Smooth muscle cell (in vitro differentiated cells): ENCODE data around the gene TSPAN5. TPM values are rescaled to one million over a fixed set of nuclear protein-coding genes. Genes with fewer than 3 reads are reported as not detected.

Source experiments
- DNase-seq: peaks from one replicate; lab custom pipeline; 2025; ENCODE audit not compliant: unreplicated experiment; lab: John Stamatoyannopoulos, UW
- H2AFZ ChIP-seq: fragments of 200-600 bp; sonication (generic); 2 replicates; pipeline ENCODE4 v1.6.0; 2016; ENCODE audit warnings: antibody characterized with exemption, low read depth, mild to moderate bottlenecking
- H3F3A ChIP-seq: fragments of 200-600 bp; sonication (generic); 2 replicates; pipeline ENCODE4 v1.6.0; 2017; ENCODE audit warnings: antibody characterized with exemption, low read depth
- H3K27ac ChIP-seq: fragments of 200-600 bp; sonication (generic); 2 replicates; pipeline ENCODE4 v1.5.1; 2016; ENCODE audit warnings: low read depth, mild to moderate bottlenecking
- H3K27me3 ChIP-seq: fragments of 200-600 bp; sonication (generic); 2 replicates; pipeline ENCODE4 v1.6.1; 2016; ENCODE audit warnings: low read depth, mild to moderate bottlenecking
- H3K36me3 ChIP-seq: fragments of 200-600 bp; sonication (generic); 2 replicates; pipeline ENCODE4 v1.5.1; 2016; ENCODE audit warnings: low read depth
- H3K4me1 ChIP-seq: fragments of 200-600 bp; sonication (generic); 2 replicates; pipeline ENCODE4 v1.5.1; 2016; ENCODE audit warnings: low read depth
- H3K4me2 ChIP-seq: fragments of 200-600 bp; sonication (generic); 2 replicates; pipeline ENCODE4 v1.6.0; 2016; ENCODE audit warnings: mild to moderate bottlenecking
- H3K4me3 ChIP-seq: fragments of 200-600 bp; sonication (generic); 2 replicates; pipeline ENCODE4 v1.5.1; 2016; ENCODE audit warnings: mild to moderate bottlenecking
- H3K79me2 ChIP-seq: fragments of 200-600 bp; sonication (generic); 2 replicates; pipeline ENCODE4 v1.6.0; 2016; ENCODE audit warnings: low read depth, mild to moderate bottlenecking
- H3K9ac ChIP-seq: fragments of 200-600 bp; sonication (generic); 2 replicates; pipeline ENCODE4 v1.6.0; 2016; ENCODE audit warnings: low read depth
- H3K9me3 ChIP-seq: fragments of 200-600 bp; sonication (generic); replicated peaks from 2 replicates; pipeline ENCODE4 v1.5.1; 2016; ENCODE audit warnings: low read depth
- H4K20me1 ChIP-seq: fragments of 200-600 bp; sonication (generic); 2 replicates; pipeline ENCODE4 v1.6.0; 2016; ENCODE audit warnings: low read depth
- CTCF ChIP-seq: fragments of 200-600 bp; sonication (generic); IDR thresholded peaks from 2 replicates; pipeline ENCODE4 v1.5.1; 2017; ENCODE audit warnings: borderline replicate concordance, mild to moderate bottlenecking, antibody characterized with exemption; ENCODE audit not compliant: insufficient read depth, poor library complexity, severe bottlenecking
- WGBS: methylation state at CpG from one replicate; pipeline ENCODE4 v1.1.7; 2016; ENCODE audit warnings: low lambda C conversion rate; 5-methylcytosine and 5-hydroxymethylcytosine counted together
- polyA plus RNA-seq: library from polyadenylated mRNA; unstranded; fragments of >200 nt; fragmentation: Nextera tagmentation; extraction: Ambion mirVana; gene quantifications from 2 replicates; pipeline ENCODE4 v1.2.1, GENCODE V29; 2016
- total RNA-seq: library from RNA; depleted of rRNA; stranded (reverse); fragments of >200 nt; gene quantifications from 2 replicates; pipeline ENCODE4 v1.2.3, GENCODE V29; 2014

The TSPAN5 gene
- total and polyA plus RNA-seq, 2 experiments from 2014 or later = 28.3 to 35.8 TPM

- no peaks in the 10 kb centered on the region for H3K27me3 ChIP-seq
- H3K4me3 ChIP-seq = no peak overlapping the region
- 26% methylated on average over 1 of the region's 1 CpG for WGBS
- peak overlapping the region; percentile 69 for H3K4me2 ChIP-seq
- H3K4me1 ChIP-seq = peaks cover 8% of the 10 kb centered on the region
- H3K79me2 ChIP-seq = no peaks in the 10 kb centered on the region
- H3K9me3 ChIP-seq = no peaks in the 10 kb centered on the region
- H4K20me1 ChIP-seq = no peaks in the 10 kb centered on the region
- H3K27ac ChIP-seq = peak overlapping the region; percentile 4
- peaks cover 28% of the 10 kb centered on the region for H3F3A ChIP-seq
- no peak for TF ChIP-seq CTCF
- DNase-seq = no peak
- no peaks in the 10 kb centered on the region for H3K36me3 ChIP-seq
- H2AFZ ChIP-seq = no peak overlapping the region
- no peak overlapping the region for H3K9ac ChIP-seq
Measured at GRCh38 chr4:98686847-98687246, 28.4 kb upstream of the TSPAN5 start.

GRCh38 chr4:98686043-98686707 is 27.8 kb upstream of the TSPAN5 start:
- H3K4me3 ChIP-seq = no peak overlapping the region
- H3F3A ChIP-seq = peaks cover 28% of the 10 kb centered on the region
- H3K36me3 ChIP-seq = no peaks in the 10 kb centered on the region
- no peaks in the 10 kb centered on the region for H4K20me1 ChIP-seq
- 74% methylated on average over 3 of the region's 3 CpGs for WGBS
- no peaks in the 10 kb centered on the region for H3K27me3 ChIP-seq
- peak overlapping the region; percentile 69 for H3K4me2 ChIP-seq
- H3K9ac ChIP-seq = no peak overlapping the region
- no peaks in the 10 kb centered on the region for H3K79me2 ChIP-seq
- TF ChIP-seq CTCF = no peak
- no peak for DNase-seq
- no peaks in the 10 kb centered on the region for H3K9me3 ChIP-seq
- peak overlapping the region; percentile 4 for H3K27ac ChIP-seq
- H3K4me1 ChIP-seq = peaks cover 8% of the 10 kb centered on the region
- H2AFZ ChIP-seq = no peak overlapping the region

- Histone ChIP-seq H3K27me3 (no peaks in the 10 kb centered on the region), H3K27ac (no peak overlapping the region), H4K20me1 (no peaks in the 10 kb centered on the region), H3K4me2 (no peak overlapping the region), H3K4me1 (peaks cover 13% of the 10 kb centered on the region), H3K9me3 (no peaks in the 10 kb centered on the region), H3F3A (peaks cover 28% of the 10 kb centered on the region), H2AFZ (no peak overlapping the region), H3K4me3 (no peak overlapping the region), H3K79me2 (no peaks in the 10 kb centered on the region), H3K9ac (no peak overlapping the region), H3K36me3 (no peaks in the 10 kb centered on the region)
- TF ChIP-seq CTCF = no peak
- no peak for DNase-seq
- WGBS = 83% methylated on average over 8 of the region's 8 CpGs
Measured at GRCh38 chr4:98685225-98686042, 27.0 kb upstream of the TSPAN5 start.
